ENCODE measurements around the gene NEDD1. TPM values are rescaled to one million over a fixed set of nuclear protein-coding genes. Genes with fewer than 3 reads are reported as not detected.

NEDD1 gene
- total and polyA plus RNA-seq, 2 experiments from 2014 or later: 39.7 to 62.0 TPM

DNA sequence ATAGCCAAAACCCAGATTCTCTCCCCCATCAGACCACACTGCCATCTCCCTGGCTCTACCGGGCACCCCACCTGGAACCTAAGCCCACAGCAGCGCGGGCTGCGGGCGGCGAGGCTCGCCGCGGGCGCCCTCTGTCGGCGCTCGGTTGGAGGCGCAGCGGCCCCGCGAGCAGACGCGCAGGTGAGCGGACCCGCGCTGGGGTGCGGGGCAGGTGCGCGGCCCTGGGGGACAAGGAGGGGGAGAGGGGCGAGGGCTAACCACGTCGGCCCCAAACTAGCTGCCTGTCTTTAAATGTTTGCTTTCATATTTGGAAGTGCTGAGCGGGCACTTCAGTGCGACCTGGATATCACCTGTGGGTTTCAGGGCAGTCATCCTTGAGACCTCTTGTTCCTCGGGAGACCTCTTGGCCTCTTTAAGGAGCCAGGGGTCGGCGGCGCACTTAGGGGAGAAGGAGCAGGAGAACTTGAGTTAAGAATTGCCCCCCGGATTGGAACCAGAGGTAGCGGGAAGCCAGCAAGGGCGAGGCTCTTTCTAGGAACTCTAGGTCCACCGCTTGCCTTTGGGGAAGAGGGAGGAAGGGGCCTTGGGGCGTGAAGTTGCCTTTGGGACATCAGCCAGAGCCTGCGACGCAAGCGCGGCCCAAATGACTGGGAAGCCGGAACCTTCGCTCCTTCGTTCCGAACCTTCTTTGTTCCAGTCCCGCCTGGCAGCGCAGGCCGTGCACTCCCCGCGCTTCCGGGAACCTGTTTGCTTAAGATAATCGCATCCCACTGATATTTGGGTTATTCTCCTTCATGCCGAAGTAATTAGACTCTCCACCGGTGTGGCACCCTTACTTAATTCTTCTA is 78.7 kb downstream of the NEDD1 start:
- H3K9me3 ChIP-seq (ENCODE audit: low read depth): no peaks in the 10 kb centered on the region
- H3K27me3 ChIP-seq (replicated peaks; ENCODE audit: insufficient read depth): peaks cover 12% of the 10 kb centered on the region
- H2AFZ ChIP-seq: peak overlapping the region; percentile 82
- TF ChIP-seq EZH2 (IDR thresholded peaks at IDR 0.05; ENCODE audit: insufficient read depth, poor library complexity, severe bottlenecking): peak; percentile 41
- no peak for TF ChIP-seq EZH2phosphoT487 (IDR thresholded peaks at IDR 0.05; ENCODE audit: insufficient read depth, low read depth)
- no peaks in the 10 kb centered on the region for H3K36me3 ChIP-seq (ENCODE audit: low read depth)
- H3K4me1 ChIP-seq (ENCODE audit: insufficient read depth): peaks cover 10% of the 10 kb centered on the region
- no peaks in the 10 kb centered on the region for H3K79me2 ChIP-seq (ENCODE audit: insufficient read depth)
- H4K20me1 ChIP-seq (ENCODE audit: insufficient read depth): no peaks in the 10 kb centered on the region
- no peaks in the 10 kb centered on the region for H3K9me2 ChIP-seq (ENCODE audit: insufficient read depth)
- H3K4me3 ChIP-seq: peak overlapping the region; percentile 69
- in situ Hi-C loops (cut with MboI): no loop called here
- peak; percentile 55 for DNase-seq
- H3K4me2 ChIP-seq (ENCODE audit: unreplicated experiment): peak overlapping the region; percentile 79
- no peak overlapping the region for H3K9ac ChIP-seq
- H3K27ac ChIP-seq: no peak overlapping the region
- 6 to 7% methylated on average over 41 to 53 of the region's 56 CpGs for WGBS, 2 experiments (ENCODE audit: low coverage in 1 of 2, low lambda C conversion rate in 2 of 2, missing lambda C conversion rate in 2 of 2)
- peaks cover 7% of the 10 kb centered on the region; the same call in 1 of the 2 replicates for H3F3A ChIP-seq (ENCODE audit: insufficient read depth)

DNA sequence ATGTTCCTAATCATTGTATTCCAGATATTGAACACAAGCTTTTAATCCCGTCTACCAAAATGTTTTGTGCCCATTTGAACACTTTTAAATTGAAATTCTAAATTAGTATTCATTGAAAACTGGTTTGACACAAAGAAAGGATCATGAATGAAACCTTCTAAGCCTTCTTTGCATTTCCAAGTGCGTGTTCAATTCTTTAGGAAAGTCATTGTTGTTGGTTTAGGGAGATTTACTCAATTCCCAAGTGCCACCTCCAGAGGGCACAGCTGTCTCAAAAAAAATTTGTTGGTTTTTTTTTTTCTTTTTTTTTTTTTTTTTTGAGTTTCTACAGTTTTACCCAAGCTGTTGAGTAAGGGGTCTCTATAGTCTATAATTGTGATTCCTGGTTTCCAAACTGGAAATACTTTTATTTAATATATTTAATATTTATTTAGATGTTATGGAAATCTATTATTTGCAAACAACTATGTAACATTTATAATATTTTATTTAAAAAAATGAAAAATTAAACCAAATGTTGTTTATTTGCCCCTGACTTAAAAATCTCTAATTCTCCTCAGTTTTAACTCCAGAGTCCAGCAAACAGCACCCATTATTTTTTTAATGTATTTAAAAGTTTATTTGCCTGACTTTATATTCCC is 79.9 kb downstream of the NEDD1 start:
- Histone ChIP-seq H3F3A (ENCODE audit: insufficient read depth) (peaks cover 4% of the 10 kb centered on the region; the same call in 1 of the 2 replicates), H4K20me1 (ENCODE audit: insufficient read depth) (no peaks in the 10 kb centered on the region), H3K4me3 (no peak overlapping the region), H3K9ac (no peak overlapping the region), H3K27ac (no peak overlapping the region), H3K79me2 (ENCODE audit: insufficient read depth) (no peaks in the 10 kb centered on the region), H3K36me3 (ENCODE audit: low read depth) (no peaks in the 10 kb centered on the region), H3K4me2 (ENCODE audit: unreplicated experiment) (no peak overlapping the region), H3K4me1 (ENCODE audit: insufficient read depth) (no peaks in the 10 kb centered on the region), H3K9me3 (ENCODE audit: low read depth) (no peaks in the 10 kb centered on the region), H3K9me2 (ENCODE audit: insufficient read depth) (no peaks in the 10 kb centered on the region), H3K27me3 (replicated peaks; ENCODE audit: insufficient read depth) (peaks cover 24% of the 10 kb centered on the region), H2AFZ (no peak overlapping the region)
- WGBS, 2 experiments (ENCODE audit: low coverage in 1 of 2, low lambda C conversion rate in 2 of 2, missing lambda C conversion rate in 2 of 2): 5 to 12% methylated on average over 2 of the region's 2 CpGs
- in situ Hi-C loops (cut with MboI): no loop called here
- no peak for TF ChIP-seq EZH2 (IDR thresholded peaks at IDR 0.05; ENCODE audit: insufficient read depth, poor library complexity, severe bottlenecking)
- TF ChIP-seq EZH2phosphoT487 (IDR thresholded peaks at IDR 0.05; ENCODE audit: insufficient read depth, low read depth): no peak
- peak; percentile 63 for DNase-seq

DNA sequence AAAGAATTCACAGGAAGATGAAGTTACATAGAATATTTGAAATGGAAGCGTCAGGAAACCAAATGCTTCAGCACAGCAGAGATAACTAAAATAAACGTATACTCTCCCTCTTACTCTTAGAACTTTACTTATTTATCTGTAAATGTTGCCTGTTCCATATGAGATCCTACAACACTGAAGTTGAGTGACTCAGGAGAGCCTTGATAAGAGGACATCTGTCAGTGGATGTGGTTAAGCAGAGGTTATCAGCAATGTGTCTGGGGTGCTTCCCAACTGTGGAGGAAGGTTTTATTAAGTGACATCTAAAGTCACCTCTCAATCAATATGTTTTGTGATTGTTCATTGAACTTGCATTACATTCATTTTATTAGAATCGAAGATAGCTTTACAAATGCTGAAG is 81.9 kb downstream of the NEDD1 start:
- no peaks in the 10 kb centered on the region for H4K20me1 ChIP-seq (ENCODE audit: insufficient read depth)
- H3K4me2 ChIP-seq (ENCODE audit: unreplicated experiment): no peak overlapping the region
- 63 to 68% methylated on average over 3 of the region's 3 CpGs for WGBS, 2 experiments (ENCODE audit: low coverage in 1 of 2, low lambda C conversion rate in 2 of 2, missing lambda C conversion rate in 2 of 2)
- no peak overlapping the region for H3K9ac ChIP-seq
- no peak overlapping the region for H2AFZ ChIP-seq
- TF ChIP-seq EZH2 (IDR thresholded peaks at IDR 0.05; ENCODE audit: insufficient read depth, poor library complexity, severe bottlenecking) (no peak), EZH2phosphoT487 (IDR thresholded peaks at IDR 0.05; ENCODE audit: insufficient read depth, low read depth) (no peak)
- in situ Hi-C loops (cut with MboI): no loop called here
- peaks cover 4% of the 10 kb centered on the region; the same call in 1 of the 2 replicates for H3F3A ChIP-seq (ENCODE audit: insufficient read depth)
- H3K4me1 ChIP-seq (ENCODE audit: insufficient read depth): no peaks in the 10 kb centered on the region
- no peak for DNase-seq
- H3K79me2 ChIP-seq (ENCODE audit: insufficient read depth): no peaks in the 10 kb centered on the region
- no peaks in the 10 kb centered on the region for H3K9me3 ChIP-seq (ENCODE audit: low read depth)
- H3K4me3 ChIP-seq: no peak overlapping the region
- peaks cover 37% of the 10 kb centered on the region for H3K27me3 ChIP-seq (replicated peaks; ENCODE audit: insufficient read depth)
- no peak overlapping the region for H3K27ac ChIP-seq
- no peaks in the 10 kb centered on the region for H3K9me2 ChIP-seq (ENCODE audit: insufficient read depth)
- H3K36me3 ChIP-seq (ENCODE audit: low read depth): no peaks in the 10 kb centered on the region

DNA sequence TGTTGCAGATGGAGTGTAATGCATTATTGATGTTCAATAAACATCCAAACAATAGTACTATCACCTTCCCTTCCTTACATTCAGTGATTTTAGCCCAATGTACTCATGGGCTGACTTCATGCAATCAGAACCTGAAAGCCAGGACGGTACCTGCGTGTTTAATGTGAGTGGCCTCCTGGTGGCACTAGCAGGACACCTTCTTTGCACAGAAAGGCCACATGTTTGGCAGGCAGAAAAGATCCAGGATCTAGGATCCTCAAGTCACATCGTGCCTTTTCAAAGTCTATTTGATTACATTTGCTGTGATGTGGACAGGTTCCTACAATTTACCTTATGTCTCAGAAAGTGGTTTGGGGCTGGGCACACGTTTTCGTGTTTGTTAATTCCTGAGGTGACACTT is 82.9 kb downstream of the NEDD1 start:
- DNase-seq: peak; percentile 11
- no peak overlapping the region for H3K27ac ChIP-seq
- H2AFZ ChIP-seq: no peak overlapping the region
- in situ Hi-C loops (cut with MboI): loop anchor here (10.0 kb wide), 1 partner anchor 1395 kb away; no protein-coding TSS in a partner anchor
- no peaks in the 10 kb centered on the region for H3K9me3 ChIP-seq (ENCODE audit: low read depth)
- no peaks in the 10 kb centered on the region for H4K20me1 ChIP-seq (ENCODE audit: insufficient read depth)
- TF ChIP-seq EZH2phosphoT487 (IDR thresholded peaks at IDR 0.05; ENCODE audit: insufficient read depth, low read depth) (no peak), EZH2 (IDR thresholded peaks at IDR 0.05; ENCODE audit: insufficient read depth, poor library complexity, severe bottlenecking) (no peak)
- 27 to 31% methylated on average over 5 of the region's 5 CpGs for WGBS, 2 experiments (ENCODE audit: low coverage in 1 of 2, low lambda C conversion rate in 2 of 2, missing lambda C conversion rate in 2 of 2)
- H3K27me3 ChIP-seq (replicated peaks; ENCODE audit: insufficient read depth): peaks cover 47% of the 10 kb centered on the region
- no peaks in the 10 kb centered on the region for H3K79me2 ChIP-seq (ENCODE audit: insufficient read depth)
- no peak overlapping the region for H3K4me2 ChIP-seq (ENCODE audit: unreplicated experiment)
- no peak overlapping the region for H3K9ac ChIP-seq
- no peaks in the 10 kb centered on the region for H3K4me1 ChIP-seq (ENCODE audit: insufficient read depth)
- H3K36me3 ChIP-seq (ENCODE audit: low read depth): no peaks in the 10 kb centered on the region
- H3F3A ChIP-seq (ENCODE audit: insufficient read depth): peaks cover 4% of the 10 kb centered on the region; the same call in 1 of the 2 replicates
- no peak overlapping the region for H3K4me3 ChIP-seq
- H3K9me2 ChIP-seq (ENCODE audit: insufficient read depth): no peaks in the 10 kb centered on the region
